HG03521 (cell line): ENCODE results near the gene PDE6B.

Source experiments
- ATAC-seq: cut with Tn5 transposase; IDR thresholded peaks from one replicate; pipeline ENCODE4 v1.9.1; 2021; ENCODE audit warnings: mild to moderate bottlenecking, moderate library complexity; ENCODE audit not compliant: unreplicated experiment

PDE6B gene

GRCh38 chr4:600850-601515, 24.4 kb upstream of the PDE6B start:
- ATAC-seq = no peak

DNA sequence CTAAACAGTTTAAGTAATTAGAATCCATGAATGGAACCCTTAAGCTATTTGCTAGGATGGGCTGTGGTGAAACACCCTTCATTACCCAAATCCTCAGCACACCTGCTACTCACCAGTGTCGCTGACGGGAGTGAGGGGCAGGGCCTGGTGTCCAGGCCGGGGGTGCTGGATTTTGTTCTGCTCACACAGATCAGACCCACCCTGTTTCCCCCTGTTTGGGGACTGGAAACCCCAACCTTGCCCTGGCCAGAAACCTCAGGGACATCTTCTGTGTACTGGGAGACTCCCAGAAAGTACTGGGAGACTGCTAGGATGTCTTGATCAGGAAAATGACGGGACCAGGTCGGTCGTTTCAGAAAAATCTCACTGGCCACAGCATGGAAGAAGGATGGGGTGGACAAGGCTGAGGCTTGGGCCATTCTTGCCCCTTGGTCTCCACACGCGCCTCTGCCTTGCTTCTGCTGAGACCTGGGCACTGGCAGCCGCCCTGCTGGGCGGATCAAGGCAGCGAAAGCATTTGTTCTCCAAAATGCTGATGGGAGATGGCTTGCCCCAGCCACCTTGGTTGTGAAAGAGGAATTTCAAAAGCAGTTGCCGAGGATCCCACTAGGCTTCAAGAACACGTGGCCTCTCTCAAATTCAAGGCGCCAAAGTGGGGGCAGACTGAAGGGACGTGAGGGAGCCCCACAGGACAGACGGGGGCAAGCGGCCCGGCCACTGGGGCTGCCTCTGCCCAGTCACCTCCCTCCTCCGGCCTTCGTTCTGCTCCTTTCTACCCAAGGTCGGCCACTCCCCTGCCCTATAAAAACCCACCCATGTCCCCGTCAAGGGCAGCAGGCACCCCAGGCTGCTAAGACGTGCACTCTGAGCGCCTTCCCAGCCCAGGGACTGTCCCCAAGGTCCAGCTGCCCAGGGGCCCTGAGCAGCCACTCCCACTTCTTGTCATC, 23.5 kb upstream of the PDE6B start:
- no peak for ATAC-seq

DNA sequence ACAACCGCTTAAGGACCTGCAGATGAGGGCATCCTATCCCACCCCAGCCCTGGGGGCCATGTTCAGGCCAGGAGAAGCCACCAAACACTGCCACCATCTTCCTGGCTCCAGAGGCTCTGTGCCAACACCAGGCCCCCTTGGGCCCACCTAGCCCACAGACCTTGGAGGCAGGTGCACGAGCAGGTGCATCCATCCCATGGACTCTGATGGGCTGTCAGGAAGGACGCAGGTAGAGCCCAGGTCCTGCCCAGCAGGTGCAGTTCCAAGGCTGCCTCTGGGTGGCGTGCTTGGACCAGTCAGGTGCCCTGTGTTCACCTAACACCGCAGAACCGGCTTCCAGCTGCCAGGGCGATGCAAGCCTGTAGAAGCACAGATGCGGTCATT, 22.8 kb upstream of the PDE6B start:
- no peak for ATAC-seq

DNA sequence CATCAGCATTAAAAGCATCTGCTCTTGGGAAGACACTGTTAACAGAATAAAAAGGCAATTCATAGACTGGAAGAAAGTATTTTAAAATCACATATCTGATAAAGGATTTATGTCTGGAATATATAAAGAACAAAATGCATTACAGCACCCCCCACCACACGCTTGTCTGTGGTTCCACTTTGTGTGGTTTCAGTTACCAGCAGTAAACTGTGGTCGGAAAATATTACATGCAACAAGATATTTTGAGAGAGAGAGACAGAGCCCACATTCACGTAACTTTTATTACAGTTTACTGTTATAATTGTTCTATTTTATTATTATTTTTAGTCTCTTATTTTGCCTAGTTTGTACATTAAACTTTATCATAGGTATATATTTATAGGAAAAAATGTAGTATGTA, 21.2 kb upstream of the PDE6B start:
- no peak for ATAC-seq

GRCh38 chr4:605702-606425, 19.5 kb upstream of the PDE6B start:
- ATAC-seq = no peak

DNA sequence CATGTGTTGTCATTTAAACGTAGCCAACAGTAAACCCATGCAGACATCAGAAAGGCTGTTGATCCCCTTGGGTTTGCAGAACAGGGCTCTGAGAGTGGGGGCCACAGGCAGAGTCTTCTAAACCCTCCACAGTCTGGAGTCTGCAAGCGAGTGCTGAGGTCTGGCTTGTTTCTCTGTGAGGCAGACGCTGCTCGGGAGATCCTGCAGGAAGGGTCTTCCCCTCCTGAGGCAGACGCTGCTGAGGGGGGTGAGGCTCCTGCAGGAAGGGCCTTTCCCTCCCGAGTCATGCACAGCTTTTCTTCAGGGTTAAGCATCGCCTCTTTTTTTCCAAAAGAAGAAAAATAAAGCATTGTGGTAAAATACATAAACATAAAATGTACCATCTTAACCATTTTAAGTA, 17.1 kb upstream of the PDE6B start:
- ATAC-seq = no peak

GRCh38 chr4:609400-610050, 15.8 kb upstream of the PDE6B start:
- ATAC-seq = no peak

- ATAC-seq = no peak
Measured at GRCh38 chr4:610411-611261, 14.7 kb upstream of the PDE6B start.

GRCh38 chr4:612052-612748, 13.2 kb upstream of the PDE6B start:
- no peak for ATAC-seq

GRCh38 chr4:612749-613125, 12.6 kb upstream of the PDE6B start:
- ATAC-seq = no peak

GRCh38 chr4:613126-613525, 12.2 kb upstream of the PDE6B start:
- no peak for ATAC-seq

GRCh38 chr4:616091-616490, 9.3 kb upstream of the PDE6B start:
- no peak for ATAC-seq

DNA sequence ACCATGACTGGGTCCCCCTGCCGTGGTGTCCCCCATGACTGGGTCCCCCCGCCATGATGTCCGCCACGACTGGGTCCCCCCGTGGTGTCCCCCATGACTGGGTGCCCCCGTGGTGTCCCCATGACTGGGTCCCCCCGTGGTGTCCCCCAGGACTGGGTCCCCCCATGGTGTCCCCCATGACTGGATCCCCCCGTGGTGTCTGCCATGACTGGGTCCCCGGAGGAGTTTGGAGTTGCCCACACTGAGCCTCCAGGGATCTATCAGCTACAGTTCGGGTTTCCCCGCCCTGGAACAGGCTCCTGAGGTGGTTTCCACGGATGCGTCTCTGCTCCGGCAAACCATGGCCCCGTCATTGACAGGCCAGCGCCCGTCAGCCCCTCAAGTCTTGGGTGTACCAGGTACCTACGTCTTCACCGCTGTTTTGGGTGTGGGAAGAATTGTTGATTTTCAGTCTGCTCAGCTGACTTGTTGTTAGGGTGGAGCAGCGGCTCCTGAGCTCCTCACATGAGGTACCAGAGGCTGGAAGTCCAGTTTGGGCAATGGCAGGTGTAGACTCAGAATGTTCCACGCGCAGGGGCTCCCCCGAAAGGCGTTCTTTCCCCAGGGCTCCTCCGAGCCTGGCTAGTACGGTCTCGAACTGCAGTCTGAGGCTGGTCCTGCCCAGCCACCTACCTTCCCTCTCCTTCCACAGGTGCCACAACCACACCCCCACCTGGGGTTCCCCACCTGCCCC, 8.3 kb upstream of the PDE6B start:
- ATAC-seq = no peak

DNA sequence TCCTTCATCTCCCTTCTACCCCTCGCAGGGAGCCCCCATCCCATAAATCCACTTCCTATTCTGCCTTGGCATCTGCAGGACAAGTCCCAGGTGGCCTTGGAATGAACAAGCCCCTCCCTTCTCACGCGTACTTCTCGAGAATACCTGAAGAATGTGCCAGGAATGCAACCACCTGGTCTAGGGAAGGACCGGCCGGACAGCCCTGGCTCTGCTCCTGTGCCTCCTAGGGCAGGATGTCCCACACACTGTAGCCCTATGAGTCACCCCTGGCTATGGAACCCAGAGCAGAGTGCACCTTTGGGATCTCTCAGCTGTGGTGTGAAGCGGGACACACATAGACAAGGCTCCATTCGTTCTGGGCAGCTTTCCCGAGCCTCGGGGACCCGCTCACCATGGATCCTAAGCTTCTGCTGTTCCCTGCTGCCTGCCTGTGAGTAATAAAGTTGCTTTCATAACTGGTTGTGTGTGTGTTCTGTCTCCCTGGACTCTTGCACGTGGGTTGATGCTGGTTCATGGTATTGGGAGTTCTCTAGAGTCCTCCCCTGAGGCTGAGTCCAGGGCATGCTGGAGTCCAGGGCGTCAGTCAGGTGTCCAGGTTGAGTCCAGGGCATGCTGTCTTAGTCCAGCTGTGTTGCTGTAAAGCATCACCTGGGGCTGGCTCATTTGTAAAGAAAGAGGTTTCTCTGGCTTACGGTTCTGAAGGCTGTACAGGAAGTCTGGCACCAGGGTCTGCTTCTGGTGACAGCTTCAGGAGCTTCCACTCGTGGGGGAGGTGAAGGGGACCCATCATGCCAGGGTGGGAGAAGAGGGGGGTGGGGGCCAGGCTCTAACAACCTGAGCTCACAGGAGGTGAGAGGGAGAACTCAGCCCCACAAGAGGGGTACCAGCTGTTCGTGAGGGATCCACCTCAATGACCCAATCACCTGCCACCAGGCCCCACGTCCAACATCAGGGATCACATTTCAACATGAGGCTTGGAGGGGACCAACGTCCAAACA, 7.4 kb upstream of the PDE6B start:
- ATAC-seq = no peak

GRCh38 chr4:620201-620600, 5.2 kb upstream of the PDE6B start:
- no peak for ATAC-seq

GRCh38 chr4:620851-621261, 4.5 kb upstream of the PDE6B start:
- no peak for ATAC-seq

DNA sequence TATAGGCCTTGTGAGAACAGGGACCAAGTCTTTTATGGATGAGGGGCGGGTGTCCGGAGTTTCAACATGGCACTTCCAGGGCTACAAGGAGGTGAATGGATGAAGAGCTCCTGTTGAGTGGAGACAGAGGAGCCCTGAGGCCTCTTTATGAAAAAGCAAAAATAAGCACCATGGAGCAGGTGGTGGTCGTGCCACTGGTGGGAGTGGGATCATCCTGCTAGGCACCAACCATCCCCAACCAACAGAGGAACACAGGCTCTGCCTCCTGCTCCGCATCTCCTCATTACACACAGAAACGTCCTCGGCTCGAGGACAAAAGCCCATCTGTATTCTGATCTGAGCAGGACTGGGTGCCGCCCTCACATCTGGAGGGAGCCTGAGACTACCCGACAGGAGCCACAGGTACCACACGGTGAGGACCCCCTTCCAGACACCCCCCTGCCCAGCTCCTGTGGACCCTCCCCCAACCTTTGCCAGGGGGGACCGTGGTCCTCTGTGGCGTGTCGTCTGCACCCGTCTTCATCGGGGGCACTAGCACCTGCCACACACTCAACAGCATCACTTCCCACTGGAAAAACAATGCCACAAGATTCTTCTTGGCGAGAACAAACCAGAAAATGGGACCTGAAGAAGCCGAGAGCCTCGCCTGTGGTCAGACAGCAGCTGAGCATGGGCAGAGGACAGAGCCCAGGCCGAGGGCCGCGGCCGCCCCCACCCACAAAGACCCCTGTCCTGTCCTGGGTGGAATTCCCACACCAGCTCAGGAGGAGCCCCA, 3.9 kb upstream of the PDE6B start:
- no peak for ATAC-seq
